LNCAP (cell line): ENCODE measurements around the gene SPATA20.

Experiments used
- CTCF ChIP-seq: fragments of 450-650 bp; IDR thresholded peaks from 2 replicates; pipeline ENCODE4 v1.5.1; 2017; ENCODE audit warnings: mild to moderate bottlenecking

The SPATA20 gene

GRCh38 chr17:50563092-50563511 is 16.1 kb downstream of the SPATA20 start:
- TF ChIP-seq CTCF, result no peak

GRCh38 chr17:50564916-50565315 is 17.9 kb downstream of the SPATA20 start:
- no peak for TF ChIP-seq CTCF

GRCh38 chr17:50565402-50566350 is 18.7 kb downstream of the SPATA20 start:
- TF ChIP-seq CTCF, result no peak

GRCh38 chr17:50566886-50567285 is 19.9 kb downstream of the SPATA20 start:
- no peak for TF ChIP-seq CTCF

GRCh38 chr17:50568659-50569058 is 21.7 kb downstream of the SPATA20 start:
- TF ChIP-seq CTCF, result no peak

- no peak for TF ChIP-seq CTCF
Measured at GRCh38 chr17:50569592-50569991, 22.6 kb downstream of the SPATA20 start.

GRCh38 chr17:50570032-50570431 is 23.1 kb downstream of the SPATA20 start:
- no peak for TF ChIP-seq CTCF
